ENCODE measurements around the gene SLC10A4. TPM values are rescaled to one million over a fixed set of nuclear protein-coding genes. Genes with fewer than 3 reads are reported as not detected.

The SLC10A4 gene
- total and polyA plus RNA-seq, 2 of the 4 experiments (the other 2 are of a cell fraction) = not detected

- peaks cover 3% of the 10 kb centered on the region; the same call in 1 of the 2 replicates for H3K27me3 ChIP-seq (ENCODE audit: control insufficient read depth, insufficient read depth, low read length)
- H3K18ac ChIP-seq (ENCODE audit: low read depth, low read length) = no peak overlapping the region
- in situ Hi-C loops (cut with MboI; ENCODE audit: low sequenced_read_pairs) (no loop called here), intact Hi-C loops (cut with micrococcal nuclease) (no loop called here), dilution Hi-C loops (cut with HindIII; ENCODE audit: low sequenced_read_pairs, unreplicated experiment) (no loop called here)
- no peak overlapping the region for H3K4me2 ChIP-seq (ENCODE audit: low read depth, low read length)
- H3K9ac ChIP-seq (ENCODE audit: low read depth, low read length) = no peak overlapping the region
- TF ChIP-seq FOS (IDR thresholded peaks at IDR 0.05; ENCODE audit: low read depth, low read length) (no peak), USF2 (IDR thresholded peaks at IDR 0.05; ENCODE audit: low read depth, low read length) (no peak)
- no peak overlapping the region for H2AFZ ChIP-seq (replicated peaks; ENCODE audit: low read length, poor library complexity)
- H2BK15ac ChIP-seq (ENCODE audit: low read depth, low read length) = no peak overlapping the region
- WGBS, 2 experiments (ENCODE audit: extremely low coverage in 2 of 2, insufficient read length in 1 of 2) = no CpG with 5 or more reads among the region's 1 CpG
- no peak overlapping the region for H3K56ac ChIP-seq (ENCODE audit: extremely low read depth, insufficient read depth, low read length)
- no peaks in the 10 kb centered on the region for H3K79me1 ChIP-seq (ENCODE audit: low read depth in 1 of 2, low read length in 2 of 2)
- H2AK5ac ChIP-seq (ENCODE audit: low read depth, low read length) = no peak overlapping the region
- H3K36me3 ChIP-seq (ENCODE audit: control insufficient read depth, insufficient read depth, low read length) = no peaks in the 10 kb centered on the region
- H3K23ac ChIP-seq (ENCODE audit: low read depth, low read length) = no peak overlapping the region
- H3K9me3 ChIP-seq (ENCODE audit: control insufficient read depth, insufficient read depth, low read length) = no peaks in the 10 kb centered on the region
- POLR2A ChIA-PET (ENCODE audit: unreplicated experiment) = no interaction called here
- H2BK5ac ChIP-seq (ENCODE audit: low read depth, low read length, poor library complexity, severe bottlenecking) = no peak overlapping the region
- H4K91ac ChIP-seq (ENCODE audit: insufficient read depth, low read depth, low read length) = no peak overlapping the region
- no peak overlapping the region for H2AK9ac ChIP-seq (replicated peaks; ENCODE audit: low read depth, low read length, poor library complexity)
- H4K8ac ChIP-seq (ENCODE audit: low read depth in 2 of 2, low read length in 2 of 2) = no peak overlapping the region
- CTCF ChIA-PET = no interaction called here
- no peak overlapping the region for H3K14ac ChIP-seq (replicated peaks; ENCODE audit: low read depth, low read length)
- ATAC-seq (ENCODE audit: low read depth) = no peak
- BruUV-seq (replicated peaks) = no TSS peak
- H4K20me1 ChIP-seq (ENCODE audit: insufficient read depth, low read length) = no peaks in the 10 kb centered on the region
- no peaks in the 10 kb centered on the region for H3K9me1 ChIP-seq (ENCODE audit: insufficient read depth, low read length)
- H3K4me1 ChIP-seq (ENCODE audit: control insufficient read depth, insufficient read depth, low read length) = no peaks in the 10 kb centered on the region
- no peak overlapping the region for H4K5ac ChIP-seq (ENCODE audit: low read depth, low read length)
- no peak overlapping the region for H2BK20ac ChIP-seq (ENCODE audit: low read depth, low read length)
- H3K27ac ChIP-seq (ENCODE audit: insufficient read depth, low read length) = no peak overlapping the region
- no peak overlapping the region for H2BK120ac ChIP-seq (ENCODE audit: low read depth, low read length)
- no peak overlapping the region for H3K4ac ChIP-seq (ENCODE audit: low read depth, low read length)
- H3K4me3 ChIP-seq (ENCODE audit: insufficient read depth, low read depth, low read length) = no peak overlapping the region
- DNase-seq = no peak
Observed at GRCh38 chr4:48472794-48473193, 10.3 kb upstream of the SLC10A4 start.
